ENCODE data around the gene FOXL1.

- TF ChIP-seq EZH2 (IDR thresholded peaks at IDR 0.05; ENCODE audit: borderline replicate concordance, low read depth, low read length, poor library complexity, severe bottlenecking) = no peak
- no peak for TF ChIP-seq CTCF (conservative IDR thresholded peaks at IDR 0.05; ENCODE audit: low read depth, low read length)
Observed at GRCh38 chr16:86608301-86608747, 30.0 kb downstream of the FOXL1 start.
